ENCODE measurements around the gene SLC5A2. TPM values are rescaled to one million over a fixed set of nuclear protein-coding genes. Genes with fewer than 3 reads are reported as not detected.

The SLC5A2 gene
- total and polyA plus RNA-seq, 2 of the 13 experiments (the other 11 are each of a cell fraction or from before 2014, with no cell fraction given), result 0.24 to 0.97 TPM

DNA sequence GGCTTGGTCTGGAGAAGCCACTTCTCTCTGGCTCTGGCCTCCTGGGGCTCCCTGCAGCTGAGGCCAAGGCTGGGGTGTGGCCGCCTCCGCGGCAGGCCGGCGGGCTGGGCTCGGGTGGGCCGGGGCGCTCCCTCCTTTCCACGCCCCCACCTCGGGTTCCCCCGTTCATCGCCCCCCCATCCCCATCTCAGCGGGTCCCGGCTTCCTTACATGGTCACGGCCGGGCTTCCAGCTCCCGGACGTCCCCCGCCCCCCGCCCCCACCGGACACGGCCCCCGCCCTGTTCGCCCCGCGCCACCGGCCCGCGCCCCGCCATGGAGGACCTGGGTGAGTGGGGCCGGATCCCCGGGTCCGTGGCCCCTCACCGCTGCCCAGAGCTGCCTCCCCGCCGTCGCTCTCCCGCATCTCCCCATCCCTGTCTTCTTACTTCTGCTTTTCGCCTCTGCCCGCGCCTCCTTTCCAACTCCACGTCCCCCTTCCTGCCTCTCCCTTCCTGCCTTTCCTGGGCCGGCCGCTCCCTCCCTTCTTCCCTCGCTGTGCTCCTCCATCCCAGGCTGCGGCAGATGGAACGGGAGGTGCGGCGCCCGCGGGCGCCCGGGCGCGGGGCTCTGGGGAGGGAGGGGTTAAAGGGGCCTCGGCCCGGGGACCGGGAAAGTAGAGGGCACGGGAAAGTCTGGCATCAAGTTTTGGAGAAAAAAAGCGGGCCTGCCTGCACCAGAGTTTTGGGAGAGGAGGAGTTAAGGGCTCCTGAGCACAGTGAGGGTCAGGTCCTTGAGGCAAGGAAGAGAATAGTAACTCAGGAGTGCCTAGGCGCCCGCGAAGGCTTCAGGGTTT lies 10.8 kb upstream of the SLC5A2 start, which contains the start of gene TGFB1I1 (continued):
- TF ChIP-seq ZNF883 (CRISPR knock-in tag; IDR thresholded peaks at IDR 0.05; ENCODE audit: not compliant biosample characterization) (no peak), ZNF451 (CRISPR knock-in tag; IDR thresholded peaks at IDR 0.05) (no peak), ZNF652 (CRISPR knock-in tag; IDR thresholded peaks at IDR 0.05; ENCODE audit: borderline replicate concordance, low read depth) (peak; percentile 87), TAF15 (IDR thresholded peaks at IDR 0.05; ENCODE audit: low read depth, low read length, poor library complexity, severe bottlenecking) (no peak), PHF8 (CRISPR knock-in tag; IDR thresholded peaks at IDR 0.05) (0 out of 2 replicates have a peak, but pooled peaks have one; percentile 32)

- FAIRE-seq, result no peak
- ChIA-PET POLR2A (interaction anchor here (0.6 to 0.7 kb wide), 2 partner anchors 13 to 15 kb away, joined by 4 to 7 read pairs; partner anchors contain the start of gene ARMC5), CTCF (ENCODE audit: low intra/inter-chr PET ratio, low total read pairs) (no interaction called here)
- intact Hi-C loops (cut with micrococcal nuclease; ENCODE audit: unreplicated experiment) (no loop called here), in situ Hi-C loops (cut with HindIII; ENCODE audit: extremely low pct_ligation_motif_present, low pct_unique_long_range_greater_than_20kb) (no loop called here)
- Histone ChIP-seq H4K20me1 (ENCODE audit: insufficient read depth, low read length) (no peaks in the 10 kb centered on the region), H3K27me3 (ENCODE audit: control insufficient read depth in 1 of 2, insufficient read depth in 2 of 2, low read length in 2 of 2) (peaks cover 0 to 7% of the 10 kb centered on the region in 2 experiments; a peak in 1 of 5 replicates), H3K4me2 (ENCODE audit: low read depth, low read length) (peak overlapping the region; percentile 71), H3K4me1 (ENCODE audit: insufficient read depth, low read length) (peaks cover 49% of the 10 kb centered on the region), H3K9ac (ENCODE audit: insufficient read depth, low read depth, low read length) (peak overlapping the region; percentile 38; the same call in 1 of the 2 replicates), H3K27ac (ENCODE audit: extremely low read length, insufficient read depth, low read length) (no peak overlapping the region), H3K4me3 (replicated peaks in 1 of 3; ENCODE audit: insufficient read depth in 1 of 3, low read depth in 2 of 3, low read length in 3 of 3) (peak overlapping the region; percentile 61 to 74 (median 63); a peak in 3 of 6 replicates), H3K36me3 (replicated peaks in 1 of 2; ENCODE audit: control insufficient read depth in 1 of 2, insufficient read depth in 2 of 2, low read length in 2 of 2) (no peaks in the 10 kb centered on the region), H2AFZ (ENCODE audit: low read length) (no peak overlapping the region), H3K9me3 (ENCODE audit: low read length) (no peaks in the 10 kb centered on the region), H3K79me2 (ENCODE audit: insufficient read depth, low read length) (no peaks in the 10 kb centered on the region)
- 73% methylated on average over 20 of the region's 20 CpGs for WGBS (ENCODE audit: low lambda C conversion rate)
- no TSS peak for BruUV-seq (replicated peaks)
- peak; percentile 58 for DNase-seq (ENCODE audit: low spot score)
- ATAC-seq, result no peak
- TF ChIP-seq, protein P1, sequence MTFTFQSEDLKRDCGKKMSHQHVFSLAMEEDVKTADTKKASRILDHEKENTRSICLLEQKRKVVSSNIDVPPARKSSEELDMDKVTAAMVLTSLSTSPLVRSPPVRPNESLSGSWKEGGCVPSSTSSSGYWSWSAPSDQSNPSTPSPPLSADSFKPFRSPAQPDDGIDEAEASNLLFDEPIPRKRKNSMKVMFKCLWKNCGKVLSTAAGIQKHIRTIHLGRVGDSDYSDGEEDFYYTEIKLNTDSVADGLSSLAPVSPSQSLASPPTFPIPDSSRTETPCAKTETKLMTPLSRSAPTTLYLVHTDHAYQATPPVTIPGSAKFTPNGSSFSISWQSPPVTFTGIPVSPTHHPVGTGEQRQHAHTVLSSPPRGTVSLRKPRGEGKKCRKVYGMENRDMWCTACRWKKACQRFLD (CRISPR knock-in tag; IDR thresholded peaks at IDR 0.05; ENCODE audit: borderline replicate concordance), result no peak
- no peak for TF ChIP-seq RBAK (CRISPR knock-in tag; IDR thresholded peaks at IDR 0.05)
- TF ChIP-seq PHF21A (CRISPR knock-in tag; IDR thresholded peaks at IDR 0.05), result no peak
- no peak for TF ChIP-seq ZKSCAN1 (IDR thresholded peaks at IDR 0.05; ENCODE audit: low read length)
- no peak for TF ChIP-seq HDAC2 (CRISPR knock-in tag; IDR thresholded peaks at IDR 0.05)
- no peak for TF ChIP-seq ZBTB34 (CRISPR knock-in tag; IDR thresholded peaks at IDR 0.05)
- no peak for TF ChIP-seq ZFY (CRISPR knock-in tag; IDR thresholded peaks at IDR 0.05)
- no peak for TF ChIP-seq STAG1 (CRISPR knock-in tag; IDR thresholded peaks at IDR 0.05)
- no peak for TF ChIP-seq THAP7 (CRISPR knock-in tag; IDR thresholded peaks at IDR 0.05)
- no peak for TF ChIP-seq ZFP36 (IDR thresholded peaks at IDR 0.05; ENCODE audit: borderline replicate concordance, low read depth, low read length, partially characterized antibody)
- no peak for TF ChIP-seq ZC3H13 (CRISPR knock-in tag; IDR thresholded peaks at IDR 0.05)
- TF ChIP-seq MED8 (CRISPR knock-in tag; IDR thresholded peaks at IDR 0.05; ENCODE audit: insufficient replicate concordance), result no peak
Measured at GRCh38 chr16:31472709-31473203, 10.2 kb upstream of the SLC5A2 start.
